BLaER1 treated with 17β-estradiol and CSF1 and Interleukin-3, amounts not matched to agents 10 nM and 100 nM (cell line): ENCODE measurements around the gene RPRML.

Experiments
- H3K27ac ChIP-seq, 11 experiments: shearing (Covaris generic); formaldehyde crosslinking; 2 replicates each; pipeline ENCODE4 v1.8.1; 2022
- H3K27me3 ChIP-seq, 11 experiments: shearing (Covaris generic); formaldehyde crosslinking; 2 replicates each; pipeline ENCODE4 v1.8.1; 2022
- H3K36me3 ChIP-seq, 11 experiments: shearing (Covaris generic); formaldehyde crosslinking; 2 replicates each; pipeline ENCODE4 v1.8.1; 2022
- H3K4me1 ChIP-seq, 10 experiments: shearing (Covaris generic); formaldehyde crosslinking; 2 replicates each; pipeline ENCODE4 v1.8.1; 2022
- H3K4me2 ChIP-seq, 11 experiments: shearing (Covaris generic); formaldehyde crosslinking; 2 replicates each; pipeline ENCODE4 v1.8.1; 2022
- H3K4me3 ChIP-seq, 10 experiments: shearing (Covaris generic); formaldehyde crosslinking; 2 replicates each; pipeline ENCODE4 v1.8.1; 2022
- H3K9ac ChIP-seq, 11 experiments: shearing (Covaris generic); formaldehyde crosslinking; 2 replicates each; pipeline ENCODE4 v1.8.1; 2022
- H3K9me3 ChIP-seq, 11 experiments: shearing (Covaris generic); formaldehyde crosslinking; replicated peaks in 1 of 11; 2 replicates each; pipeline ENCODE4 v1.8.1; 2022
- H4K20me1 ChIP-seq, 11 experiments: shearing (Covaris generic); formaldehyde crosslinking; 2 replicates each; pipeline ENCODE4 v1.8.1; 2022
- Cebpa-rat ChIP-seq, 11 experiments: shearing (Covaris generic); IDR thresholded peaks; 2 replicates each; pipeline ENCODE4 v1.8.1; 2022

Gene RPRML

GRCh38 chr17:46928467-46929261 is 50.4 kb downstream of the RPRML start:
- Histone ChIP-seq H3K36me3 (peaks cover 55 to 85% (median 65%) of the 10 kb centered on the region in 11 experiments), H3K4me1 (peaks cover 30 to 49% (median 39%) of the 10 kb centered on the region in 10 experiments), H3K4me2 (no peak overlapping the region), H3K9me3 (no peaks in the 10 kb centered on the region), H3K4me3 (no peak overlapping the region), H4K20me1 (peaks cover 48 to 93% (median 73%) of the 10 kb centered on the region in 11 experiments), H3K27me3 (no peaks in the 10 kb centered on the region), H3K9ac (peak overlapping the region in 1 of 11 experiments; percentile 33; a peak in 1 of 22 replicates), H3K27ac (no peak overlapping the region)
- TF ChIP-seq Cebpa-rat (IDR thresholded peaks at IDR 0.05), result no peak
